HepG2 (cell line): ENCODE results near the gene ATP10D. TPM values are rescaled to one million over a fixed set of nuclear protein-coding genes. Genes with fewer than 3 reads are reported as not detected.

Experiments used
- ARNT2 ChIP-seq: sonication (generic); formaldehyde crosslinking; IDR thresholded peaks from 2 replicates; pipeline ENCODE4 v1.8.0; 2022; ENCODE audit warnings: mild to moderate bottlenecking, low read depth, missing genetic modification reagents, moderate library complexity
- FOXA1 ChIP-seq, 2 experiments: fragments of 450-650 bp in 1 of 2; sonication (generic) in 1 of 2; formaldehyde crosslinking in 1 of 2; IDR thresholded peaks; 2 replicates each; pipeline versions ENCODE4 v1.4.0 to v1.6.1; 2016 to 2020; ENCODE audit warnings: missing genetic modification reagents in 1 of 2
- HNRNPK ChIP-seq: fragments of 200-400 bp; formaldehyde crosslinking; IDR thresholded peaks from 2 replicates; pipeline ENCODE4 v1.6.1; 2018; ENCODE audit warnings: low read length, low read depth, moderate library complexity, mild to moderate bottlenecking; ENCODE audit not compliant: poor library complexity, severe bottlenecking
- RARA ChIP-seq: IDR thresholded peaks from 2 replicates; pipeline ENCODE4 v1.6.1; 2016; ENCODE audit warnings: missing genetic modification reagents, missing compliant biosample characterization
- ZNF180 ChIP-seq: sonication (generic); formaldehyde crosslinking; IDR thresholded peaks from 2 replicates; pipeline ENCODE4 v1.4.0; 2020; ENCODE audit warnings: low read depth, missing genetic modification reagents, borderline replicate concordance
- ZNF205 ChIP-seq: IDR thresholded peaks from 2 replicates; pipeline ENCODE4 v1.6.1; 2018; ENCODE audit warnings: missing biosample characterization, missing genetic modification reagents
- ZNF337 ChIP-seq: sonication (generic); formaldehyde crosslinking; IDR thresholded peaks from 2 replicates; pipeline ENCODE4 v1.5.1; 2020; ENCODE audit warnings: missing genetic modification reagents, low read depth, mild to moderate bottlenecking, borderline replicate concordance
- ZNF615 ChIP-seq: sonication (generic); formaldehyde crosslinking; IDR thresholded peaks from 2 replicates; pipeline ENCODE4 v1.5.0; 2020; ENCODE audit warnings: mild to moderate bottlenecking, missing genetic modification reagents, borderline replicate concordance
- ZNF691 ChIP-seq: sonication (generic); formaldehyde crosslinking; IDR thresholded peaks from 2 replicates; pipeline ENCODE4 v1.4.0; 2020; ENCODE audit warnings: missing genetic modification reagents, low read depth, mild to moderate bottlenecking, borderline replicate concordance
- ZSCAN5A ChIP-seq: sonication (generic); formaldehyde crosslinking; IDR thresholded peaks from 2 replicates; pipeline ENCODE4 v1.8.0; 2022; ENCODE audit warnings: mild to moderate bottlenecking, missing genetic modification reagents, borderline replicate concordance
- polyA plus RNA-seq, 8 experiments: library from polyadenylated mRNA; depleted of rRNA in 3 of 8; stranded (reverse) in 7 of 8; unstranded in 1 of 8; fragments of >200 nt; fragmentation: Illumina TruSeq in 4 of 8; extraction: Trizol in 4 of 8; gene quantifications; 2 replicates each; pipeline versions ENCODE4 v1.2.1 to v1.2.3, GENCODE V29; 2011 to 2016; ENCODE audit warnings: low read depth in 4 of 8, missing spikeins in 1 of 8, mixed read lengths in 1 of 8; ENCODE audit not compliant: insufficient read depth in 1 of 8
- total RNA-seq, 5 experiments: library from RNA; depleted of rRNA; stranded (reverse); fragments of >200 nt; fragmentation: Illumina TruSeq; extraction: Trizol; gene quantifications; 2 replicates each; pipeline ENCODE4 v1.2.3, GENCODE V29; 2016; ENCODE audit warnings: low read depth in 1 of 5
- TF ChIP-seq, protein P1 (sequence below): sonication (generic); formaldehyde crosslinking; IDR thresholded peaks from 2 replicates; pipeline ENCODE4 v1.5.0; 2020; ENCODE audit warnings: mild to moderate bottlenecking, missing genetic modification reagents, moderate library complexity
- TF ChIP-seq, protein P2 (sequence below): sonication (generic); formaldehyde crosslinking; IDR thresholded peaks from 2 replicates; pipeline ENCODE4 v1.4.0; 2020; ENCODE audit warnings: missing genetic modification reagents, borderline replicate concordance
- TF ChIP-seq, protein P3 (sequence below): sonication (generic); formaldehyde crosslinking; IDR thresholded peaks from 2 replicates; pipeline ENCODE4 v1.8.1; 2023; ENCODE audit warnings: mild to moderate bottlenecking, missing genetic modification reagents

The ATP10D gene
- total and polyA plus RNA-seq, 2 of the 13 experiments (the other 11 are each of a cell fraction or from before 2014, with no cell fraction given): 2.2 to 9.8 TPM

GRCh38 chr4:47485047-47485692, at the start of gene ATP10D (continued):
- TF ChIP-seq HNRNPK (no peak), ZNF337 (CRISPR knock-in tag) (no peak), ZSCAN5A (CRISPR knock-in tag) (no peak), ZNF180 (CRISPR knock-in tag) (no peak), ZNF205 (CRISPR knock-in tag) (0 out of 2 replicates have a peak, but pooled peaks have one; percentile 16), RARA (CRISPR knock-in tag) (peak; percentile 68), FOXA1 (IDR thresholded peaks at IDR 0.05) (no peak), FOXA1 (CRISPR knock-in tag; IDR thresholded peaks at IDR 0.05) (no peak), ARNT2 (CRISPR knock-in tag) (peak; percentile 63; the same call in 1 of the 2 replicates), ZNF691 (CRISPR knock-in tag) (no peak), ZNF615 (CRISPR knock-in tag) (no peak)
- TF ChIP-seq, protein P1, sequence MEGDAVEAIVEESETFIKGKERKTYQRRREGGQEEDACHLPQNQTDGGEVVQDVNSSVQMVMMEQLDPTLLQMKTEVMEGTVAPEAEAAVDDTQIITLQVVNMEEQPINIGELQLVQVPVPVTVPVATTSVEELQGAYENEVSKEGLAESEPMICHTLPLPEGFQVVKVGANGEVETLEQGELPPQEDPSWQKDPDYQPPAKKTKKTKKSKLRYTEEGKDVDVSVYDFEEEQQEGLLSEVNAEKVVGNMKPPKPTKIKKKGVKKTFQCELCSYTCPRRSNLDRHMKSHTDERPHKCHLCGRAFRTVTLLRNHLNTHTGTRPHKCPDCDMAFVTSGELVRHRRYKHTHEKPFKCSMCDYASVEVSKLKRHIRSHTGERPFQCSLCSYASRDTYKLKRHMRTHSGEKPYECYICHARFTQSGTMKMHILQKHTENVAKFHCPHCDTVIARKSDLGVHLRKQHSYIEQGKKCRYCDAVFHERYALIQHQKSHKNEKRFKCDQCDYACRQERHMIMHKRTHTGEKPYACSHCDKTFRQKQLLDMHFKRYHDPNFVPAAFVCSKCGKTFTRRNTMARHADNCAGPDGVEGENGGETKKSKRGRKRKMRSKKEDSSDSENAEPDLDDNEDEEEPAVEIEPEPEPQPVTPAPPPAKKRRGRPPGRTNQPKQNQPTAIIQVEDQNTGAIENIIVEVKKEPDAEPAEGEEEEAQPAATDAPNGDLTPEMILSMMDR (CRISPR knock-in tag): peak; percentile 37
- TF ChIP-seq, protein P2, sequence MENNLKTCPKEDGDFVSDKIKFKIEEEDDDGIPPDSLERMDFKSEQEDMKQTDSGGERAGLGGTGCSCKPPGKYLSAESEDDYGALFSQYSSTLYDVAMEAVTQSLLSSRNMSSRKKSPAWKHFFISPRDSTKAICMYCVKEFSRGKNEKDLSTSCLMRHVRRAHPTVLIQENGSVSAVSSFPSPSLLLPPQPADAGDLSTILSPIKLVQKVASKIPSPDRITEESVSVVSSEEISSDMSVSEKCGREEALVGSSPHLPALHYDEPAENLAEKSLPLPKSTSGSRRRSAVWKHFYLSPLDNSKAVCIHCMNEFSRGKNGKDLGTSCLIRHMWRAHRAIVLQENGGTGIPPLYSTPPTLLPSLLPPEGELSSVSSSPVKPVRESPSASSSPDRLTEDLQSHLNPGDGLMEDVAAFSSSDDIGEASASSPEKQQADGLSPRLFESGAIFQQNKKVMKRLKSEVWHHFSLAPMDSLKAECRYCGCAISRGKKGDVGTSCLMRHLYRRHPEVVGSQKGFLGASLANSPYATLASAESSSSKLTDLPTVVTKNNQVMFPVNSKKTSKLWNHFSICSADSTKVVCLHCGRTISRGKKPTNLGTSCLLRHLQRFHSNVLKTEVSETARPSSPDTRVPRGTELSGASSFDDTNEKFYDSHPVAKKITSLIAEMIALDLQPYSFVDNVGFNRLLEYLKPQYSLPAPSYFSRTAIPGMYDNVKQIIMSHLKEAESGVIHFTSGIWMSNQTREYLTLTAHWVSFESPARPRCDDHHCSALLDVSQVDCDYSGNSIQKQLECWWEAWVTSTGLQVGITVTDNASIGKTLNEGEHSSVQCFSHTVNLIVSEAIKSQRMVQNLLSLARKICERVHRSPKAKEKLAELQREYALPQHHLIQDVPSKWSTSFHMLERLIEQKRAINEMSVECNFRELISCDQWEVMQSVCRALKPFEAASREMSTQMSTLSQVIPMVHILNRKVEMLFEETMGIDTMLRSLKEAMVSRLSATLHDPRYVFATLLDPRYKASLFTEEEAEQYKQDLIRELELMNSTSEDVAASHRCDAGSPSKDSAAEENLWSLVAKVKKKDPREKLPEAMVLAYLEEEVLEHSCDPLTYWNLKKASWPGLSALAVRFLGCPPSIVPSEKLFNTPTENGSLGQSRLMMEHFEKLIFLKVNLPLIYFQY (CRISPR knock-in tag): no peak
- TF ChIP-seq, protein P3, sequence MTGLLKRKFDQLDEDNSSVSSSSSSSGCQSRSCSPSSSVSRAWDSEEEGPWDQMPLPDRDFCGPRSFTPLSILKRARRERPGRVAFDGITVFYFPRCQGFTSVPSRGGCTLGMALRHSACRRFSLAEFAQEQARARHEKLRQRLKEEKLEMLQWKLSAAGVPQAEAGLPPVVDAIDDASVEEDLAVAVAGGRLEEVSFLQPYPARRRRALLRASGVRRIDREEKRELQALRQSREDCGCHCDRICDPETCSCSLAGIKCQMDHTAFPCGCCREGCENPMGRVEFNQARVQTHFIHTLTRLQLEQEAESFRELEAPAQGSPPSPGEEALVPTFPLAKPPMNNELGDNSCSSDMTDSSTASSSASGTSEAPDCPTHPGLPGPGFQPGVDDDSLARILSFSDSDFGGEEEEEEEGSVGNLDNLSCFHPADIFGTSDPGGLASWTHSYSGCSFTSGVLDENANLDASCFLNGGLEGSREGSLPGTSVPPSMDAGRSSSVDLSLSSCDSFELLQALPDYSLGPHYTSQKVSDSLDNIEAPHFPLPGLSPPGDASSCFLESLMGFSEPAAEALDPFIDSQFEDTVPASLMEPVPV (CRISPR knock-in tag): no peak
